ENCODE data around the gene RHBDD1.
A peak's percentile ranks its signal among the peaks of the same experiment; 100 is the strongest.

The RHBDD1 gene

GRCh38 chr2:226888971-226889370 is 53.1 kb downstream of the RHBDD1 start:
- no peak for DNase-seq

GRCh38 chr2:226890286-226890685 is 54.4 kb downstream of the RHBDD1 start:
- no peak for DNase-seq

GRCh38 chr2:226891780-226892590 is 56.1 kb downstream of the RHBDD1 start:
- no peak for DNase-seq

DNA sequence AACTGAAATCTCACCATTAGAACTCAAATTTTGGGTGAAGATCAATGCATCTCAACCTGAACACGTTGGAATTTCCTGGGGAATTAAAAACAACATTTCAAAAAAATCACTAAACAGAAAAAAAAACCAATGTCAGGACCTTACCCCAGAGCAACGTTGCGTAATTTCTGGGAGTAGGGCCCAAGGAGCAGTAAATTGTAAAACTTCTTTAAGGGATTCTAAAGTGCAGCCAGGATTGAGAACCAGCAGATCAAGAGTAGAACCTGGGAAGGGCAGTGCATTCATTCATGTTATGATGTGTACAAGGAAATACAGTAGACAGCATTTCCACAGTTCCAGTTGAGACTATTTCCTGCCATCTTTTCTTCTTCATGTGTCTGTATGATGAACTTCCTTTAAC is 56.9 kb downstream of the RHBDD1 start:
- DNase-seq: no peak

- no peak for DNase-seq
Observed at GRCh38 chr2:226893216-226893615, 57.4 kb downstream of the RHBDD1 start.

DNA sequence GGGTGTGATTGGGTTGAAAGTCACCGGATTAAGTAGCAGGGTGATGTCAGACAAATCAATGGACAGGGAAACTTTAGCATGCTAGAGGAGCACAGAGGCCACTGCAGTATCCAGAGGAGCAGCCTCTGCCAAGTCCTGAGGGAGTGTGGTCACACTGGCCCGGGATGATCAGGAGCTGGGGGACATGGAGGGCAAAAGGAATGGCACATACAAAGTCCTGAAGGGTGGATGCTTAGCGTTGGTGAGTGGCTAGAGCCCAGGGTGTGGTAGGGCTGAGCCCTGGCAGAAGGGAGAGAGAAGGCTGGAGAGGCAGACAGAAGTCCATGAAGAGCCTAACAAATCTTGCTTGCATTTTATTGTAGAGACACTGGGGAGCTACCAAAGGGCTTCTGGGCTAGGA is 58.9 kb downstream of the RHBDD1 start:
- no peak for DNase-seq

DNA sequence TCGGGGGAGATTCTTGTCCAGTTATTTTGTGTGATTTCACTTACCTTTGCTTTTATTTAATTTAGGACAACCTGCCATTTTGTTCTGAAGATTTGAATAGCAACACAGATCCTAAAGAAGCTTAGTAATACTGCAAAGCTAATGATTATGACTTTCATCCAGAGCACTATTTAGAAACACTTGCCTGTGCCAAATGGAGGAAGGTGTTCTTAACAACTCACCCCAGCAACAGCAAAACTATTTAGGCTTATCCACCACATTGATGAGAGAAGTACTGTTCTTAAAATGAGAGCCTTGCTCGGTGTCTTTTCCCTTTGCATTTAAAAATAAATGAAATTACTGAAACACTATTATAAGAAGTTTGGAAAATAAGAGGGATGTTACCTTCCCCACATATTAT is 59.7 kb downstream of the RHBDD1 start:
- no peak for DNase-seq

DNA sequence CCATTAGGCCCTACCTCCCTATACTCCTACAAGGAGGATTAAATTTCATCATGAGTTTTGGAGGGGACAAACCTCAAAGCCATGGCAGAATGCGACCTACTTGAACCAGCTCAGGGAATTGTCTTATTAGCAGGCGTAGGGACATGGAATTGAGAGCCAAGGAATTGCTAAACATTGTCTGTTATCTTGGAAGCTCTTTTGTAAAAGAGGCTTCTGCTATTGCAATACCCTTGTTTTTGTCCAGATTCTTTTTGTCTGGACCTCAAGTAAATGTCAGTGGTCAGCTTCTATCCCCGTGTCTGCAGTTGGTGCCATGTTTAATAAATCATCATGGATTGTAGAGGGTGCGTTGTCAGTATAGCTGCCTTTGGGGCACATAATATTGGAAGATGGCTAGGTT is 62.3 kb downstream of the RHBDD1 start:
- DNase-seq: no peak

- no peak for DNase-seq
Observed at GRCh38 chr2:226898897-226899296, 63.0 kb downstream of the RHBDD1 start.

GRCh38 chr2:226902041-226902966 is 66.5 kb downstream of the RHBDD1 start:
- DNase-seq: peak; percentile 27

- peak; percentile 28 for DNase-seq
Observed at GRCh38 chr2:226903179-226903578, 67.3 kb downstream of the RHBDD1 start.

DNA sequence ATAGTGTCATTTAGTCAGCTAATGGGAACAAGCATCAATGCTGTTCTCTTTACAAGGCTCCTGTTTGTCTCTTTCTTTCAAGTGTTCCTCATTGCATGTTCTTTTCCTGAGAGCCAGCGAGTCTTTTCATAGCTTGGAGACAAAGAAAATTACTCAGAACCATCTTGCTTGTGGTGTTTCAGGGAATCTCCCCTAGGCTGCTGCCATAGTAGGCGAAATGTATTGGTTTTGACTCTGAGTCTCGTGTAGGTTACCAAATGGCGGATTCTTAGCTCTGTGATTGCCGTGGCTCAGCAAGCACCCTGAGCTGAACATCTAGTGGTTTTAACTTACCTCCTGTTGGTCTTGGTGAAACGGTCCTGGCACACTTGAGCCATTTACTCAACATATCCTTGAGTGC is 68.7 kb downstream of the RHBDD1 start:
- DNase-seq: peak; percentile 24

DNA sequence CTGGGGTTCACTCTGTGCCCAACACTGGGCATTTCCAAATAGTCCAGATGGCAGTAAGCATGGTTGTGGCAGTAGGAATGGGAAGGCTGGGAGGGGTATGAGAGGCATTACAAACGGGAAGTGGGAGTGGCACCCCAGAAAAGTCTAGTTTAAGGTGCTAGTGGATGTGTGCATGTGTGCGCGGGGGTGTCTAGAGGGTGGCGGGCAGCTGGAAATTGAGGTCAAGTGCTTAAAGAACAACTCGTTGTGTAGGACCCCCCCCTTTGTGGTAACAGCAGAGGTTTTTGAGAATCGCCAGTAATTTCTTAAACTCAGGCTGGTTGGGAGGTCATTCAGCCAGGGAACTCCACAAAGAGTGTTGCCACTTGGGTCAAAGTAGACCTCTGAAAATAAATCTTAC is 69.9 kb downstream of the RHBDD1 start:
- DNase-seq: no peak

DNA sequence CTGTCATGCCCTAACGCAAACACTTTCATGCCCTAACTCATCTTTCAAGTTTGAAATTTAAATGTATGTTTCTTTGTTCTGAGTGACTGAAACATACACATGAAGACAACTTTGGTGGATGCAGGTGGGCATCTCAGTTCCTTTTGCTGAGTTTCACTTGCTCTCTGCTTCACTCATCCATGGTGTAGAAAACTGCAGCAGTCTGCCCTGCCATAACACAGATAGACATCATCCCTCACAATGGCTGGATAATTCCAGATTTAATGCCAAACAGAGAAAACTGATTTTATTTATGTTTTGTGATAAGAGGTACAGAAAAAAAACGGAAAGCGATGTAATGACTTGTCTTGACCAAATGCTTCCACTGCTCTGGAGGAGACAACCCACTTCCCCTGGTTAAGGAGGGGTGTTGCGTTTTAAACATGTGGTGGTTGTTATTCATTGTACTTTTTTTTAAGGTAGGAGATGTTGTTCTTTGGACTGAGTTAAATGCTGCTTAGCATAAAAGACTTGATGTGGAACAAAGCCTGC is 70.4 kb downstream of the RHBDD1 start:
- no peak for DNase-seq

GRCh38 chr2:226909126-226909525 is 73.3 kb downstream of the RHBDD1 start:
- DNase-seq: no peak

DNA sequence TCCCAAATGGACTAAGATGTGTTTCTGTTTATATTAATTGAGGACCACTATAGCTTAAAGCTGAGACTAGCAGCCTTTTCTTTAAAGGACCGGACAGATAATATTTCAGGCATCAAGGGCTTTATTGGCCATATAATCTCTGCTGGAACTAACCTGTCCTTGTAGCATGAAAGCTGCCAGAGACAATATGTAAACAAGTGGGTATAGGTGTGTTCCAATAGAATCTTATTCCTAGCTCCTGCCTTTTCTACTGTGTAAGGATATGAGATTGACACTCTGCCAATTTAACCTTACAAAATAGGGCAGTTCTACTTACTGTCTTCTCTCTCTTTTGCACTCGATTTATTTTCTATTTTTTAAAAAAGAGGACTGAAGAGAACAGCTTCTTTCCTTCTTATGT is 74.0 kb downstream of the RHBDD1 start:
- no peak for DNase-seq

GRCh38 chr2:226910384-226910783 is 74.5 kb downstream of the RHBDD1 start:
- no peak for DNase-seq

- peak; percentile 14 for DNase-seq
Observed at GRCh38 chr2:226911932-226912331, 76.1 kb downstream of the RHBDD1 start.

GRCh38 chr2:226913641-226914040 is 77.8 kb downstream of the RHBDD1 start:
- no peak for DNase-seq

GRCh38 chr2:226915846-226916360 is 80.0 kb downstream of the RHBDD1 start:
- DNase-seq: no peak

- DNase-seq: no peak
Observed at GRCh38 chr2:226916669-226917068, 80.8 kb downstream of the RHBDD1 start.

DNA sequence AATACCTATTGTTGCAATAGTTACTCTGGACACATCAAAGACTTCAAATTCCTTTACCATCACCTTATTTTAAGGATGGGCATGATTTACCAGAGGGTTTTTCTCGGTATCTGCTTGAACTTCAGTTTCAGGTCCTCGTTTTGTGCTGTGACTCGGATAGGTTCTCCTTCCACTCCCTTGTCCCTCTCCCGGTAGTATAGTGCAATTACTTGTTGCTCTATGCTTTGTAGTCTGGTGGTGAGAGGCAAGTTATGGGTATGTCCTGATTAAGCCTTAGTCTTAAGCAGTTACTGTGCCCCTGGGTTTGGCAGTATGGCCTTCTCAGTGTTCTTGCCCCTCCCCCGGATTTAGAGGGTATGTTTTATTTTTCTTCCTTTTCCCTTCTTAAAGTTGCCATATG is 96.6 kb downstream of the RHBDD1 start:
- DNase-seq: no peak

DNA sequence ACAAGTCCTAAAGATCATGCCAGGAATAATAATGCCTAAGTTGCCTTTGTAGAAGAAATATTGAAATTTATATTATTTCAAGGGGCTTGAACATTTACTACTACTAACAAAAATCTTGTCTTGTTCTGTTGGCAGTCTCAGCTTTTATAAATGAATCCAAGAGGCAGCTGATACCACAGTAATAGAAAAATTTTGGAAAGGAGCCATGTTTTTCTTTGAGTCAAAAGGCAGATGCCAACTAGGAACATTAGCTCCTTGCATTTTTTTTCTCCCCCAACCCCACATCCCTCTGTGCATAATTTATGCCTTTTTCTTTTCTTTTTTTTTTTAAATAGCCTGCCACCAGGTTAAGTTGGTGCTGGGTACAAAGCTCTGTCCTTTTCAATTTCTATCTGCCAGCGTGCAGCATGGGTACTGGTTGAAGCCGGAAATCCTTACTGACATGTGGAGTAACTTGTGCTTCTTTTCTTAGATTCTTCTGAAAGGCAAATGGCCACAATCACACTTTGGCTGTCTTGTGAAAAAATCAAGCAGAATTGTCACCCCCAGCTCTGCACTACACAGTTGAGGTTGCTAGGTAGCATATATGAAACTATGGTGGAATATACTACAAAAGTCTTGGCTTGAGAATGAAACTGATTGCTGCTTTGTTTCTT is 98.8 kb downstream of the RHBDD1 start:
- DNase-seq: no peak
